GM12874 (cell line): ENCODE measurements around the gene SHTN1.

ENCODE experiments used
- TF ChIP-seq, protein P1 (sequence below): IDR thresholded peaks from 2 replicates; pipeline ENCODE4 v1.5.1; 2011; ENCODE audit warnings: low read depth, mild to moderate bottlenecking, control low read depth, low read length, moderate library complexity; ENCODE audit not compliant: insufficient read depth

The SHTN1 gene

DNA sequence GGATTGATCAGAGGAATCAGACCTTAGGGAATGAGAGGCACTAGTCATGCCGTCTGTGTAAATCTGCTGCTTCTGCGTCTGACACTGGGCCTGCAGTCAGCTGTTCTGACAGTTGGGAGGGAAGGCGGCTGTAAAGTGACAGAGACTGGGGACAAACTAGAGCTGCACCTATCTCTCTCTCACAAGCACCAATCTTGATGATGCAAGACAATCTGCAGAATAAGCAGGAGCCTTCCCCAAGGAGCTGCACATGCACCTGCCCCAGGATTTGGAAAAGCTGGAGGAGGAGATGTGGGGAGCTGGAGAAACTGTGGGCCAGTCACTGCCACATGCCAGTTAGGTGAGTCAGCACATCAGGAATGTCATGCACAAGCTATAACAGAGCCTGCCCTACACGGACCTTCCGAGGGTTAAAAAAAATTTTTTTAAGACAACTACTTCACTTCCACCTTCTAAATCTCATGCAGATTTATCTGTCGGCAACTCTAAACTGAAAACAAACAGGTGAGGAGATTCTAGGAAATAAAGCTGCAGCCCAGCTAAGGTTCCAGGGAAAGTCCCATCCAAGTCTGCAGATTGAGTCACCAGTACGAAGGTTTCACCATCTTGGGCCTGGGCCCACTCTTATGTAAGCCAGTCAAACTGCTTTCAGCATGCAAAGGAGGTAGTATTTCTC lies 116.5 kb downstream of the SHTN1 start:
- TF ChIP-seq, protein P1, sequence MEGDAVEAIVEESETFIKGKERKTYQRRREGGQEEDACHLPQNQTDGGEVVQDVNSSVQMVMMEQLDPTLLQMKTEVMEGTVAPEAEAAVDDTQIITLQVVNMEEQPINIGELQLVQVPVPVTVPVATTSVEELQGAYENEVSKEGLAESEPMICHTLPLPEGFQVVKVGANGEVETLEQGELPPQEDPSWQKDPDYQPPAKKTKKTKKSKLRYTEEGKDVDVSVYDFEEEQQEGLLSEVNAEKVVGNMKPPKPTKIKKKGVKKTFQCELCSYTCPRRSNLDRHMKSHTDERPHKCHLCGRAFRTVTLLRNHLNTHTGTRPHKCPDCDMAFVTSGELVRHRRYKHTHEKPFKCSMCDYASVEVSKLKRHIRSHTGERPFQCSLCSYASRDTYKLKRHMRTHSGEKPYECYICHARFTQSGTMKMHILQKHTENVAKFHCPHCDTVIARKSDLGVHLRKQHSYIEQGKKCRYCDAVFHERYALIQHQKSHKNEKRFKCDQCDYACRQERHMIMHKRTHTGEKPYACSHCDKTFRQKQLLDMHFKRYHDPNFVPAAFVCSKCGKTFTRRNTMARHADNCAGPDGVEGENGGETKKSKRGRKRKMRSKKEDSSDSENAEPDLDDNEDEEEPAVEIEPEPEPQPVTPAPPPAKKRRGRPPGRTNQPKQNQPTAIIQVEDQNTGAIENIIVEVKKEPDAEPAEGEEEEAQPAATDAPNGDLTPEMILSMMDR, result no peak

GRCh38 chr10:116886772-116887171 lies 118.2 kb downstream of the SHTN1 start:
- TF ChIP-seq, protein P1, result no peak

- TF ChIP-seq, protein P1, result no peak
These were observed 122.3 kb downstream of the SHTN1 start for GRCh38 chr10:116882639-116883038.

- TF ChIP-seq, protein P1, result no peak
These were observed 124.1 kb downstream of the SHTN1 start for GRCh38 chr10:116880716-116881482.

- TF ChIP-seq, protein P1, result no peak
These were observed 125.2 kb downstream of the SHTN1 start for GRCh38 chr10:116879817-116880216.

- TF ChIP-seq, protein P1, result no peak
These were observed 126.9 kb downstream of the SHTN1 start for GRCh38 chr10:116878123-116878522.

- TF ChIP-seq, protein P1, result no peak
These were observed 127.6 kb downstream of the SHTN1 start for GRCh38 chr10:116877391-116877790.
